RWPE2 (cell line): ENCODE data around the gene PDPK1.
"Not testable (repeated sequence)": the region's sequence is repeated elsewhere in the genome, so short reads cannot be mapped to it uniquely, and the experiment has no call there.

Experiments
- ATAC-seq: fragments of 200-7000 bp; cut with Tn5 transposase; 3 replicates; pipeline ENCODE4 v1.9.1; 2021; ENCODE audit warnings: low read depth
- DNase-seq: peaks from one replicate; pipeline ENCODE4 v3.0.0-alpha.2; 2020; ENCODE audit warnings: low spot score
- H3K27ac ChIP-seq: fragments of 450-650 bp; 2 replicates; pipeline ENCODE4 v1.5.1; 2017; ENCODE audit warnings: mild to moderate bottlenecking; ENCODE audit not compliant: poor library complexity, severe bottlenecking
- H3K27me3 ChIP-seq: fragments of 250-450 bp; sonication (Bioruptor Pico); 2 replicates; pipeline ENCODE4 v1.5.1; 2021; ENCODE audit warnings: mild to moderate bottlenecking, moderate library complexity; ENCODE audit not compliant: insufficient read depth, poor library complexity, severe bottlenecking
- H3K36me3 ChIP-seq: fragments of 250-450 bp; sonication (Bioruptor Pico); 2 replicates; pipeline ENCODE4 v1.5.1; 2020; ENCODE audit warnings: low read depth, mild to moderate bottlenecking, moderate library complexity
- H3K4me1 ChIP-seq: fragments of 250-450 bp; sonication (Bioruptor Pico); 2 replicates; pipeline ENCODE4 v1.5.1; 2021; ENCODE audit warnings: mild to moderate bottlenecking, moderate library complexity; ENCODE audit not compliant: insufficient read depth, poor library complexity, severe bottlenecking
- H3K4me3 ChIP-seq: fragments of 250-450 bp; sonication (Bioruptor Pico); 2 replicates; pipeline ENCODE4 v1.5.1; 2021; ENCODE audit warnings: mild to moderate bottlenecking, moderate library complexity; ENCODE audit not compliant: severe bottlenecking
- H3K9me3 ChIP-seq: fragments of 250-450 bp; sonication (Bioruptor Pico); 2 replicates; pipeline ENCODE4 v1.5.1; 2021; ENCODE audit warnings: mild to moderate bottlenecking, moderate library complexity; ENCODE audit not compliant: severe bottlenecking
- CTCF ChIP-seq: fragments of 450-650 bp; IDR thresholded peaks from one replicate; pipeline ENCODE4 v1.5.1; 2017; ENCODE audit warnings: mild to moderate bottlenecking, moderate library complexity; ENCODE audit not compliant: poor library complexity, severe bottlenecking

The PDPK1 gene

GRCh38 chr16:2609827-2610470, 72.1 kb downstream of the PDPK1 start:
- Histone ChIP-seq H3K27me3 (no peaks in the 10 kb centered on the region), H3K4me1 (peaks cover 5% of the 10 kb centered on the region), H3K9me3 (no peaks in the 10 kb centered on the region), H3K4me3 (no peak overlapping the region), H3K36me3 (peaks cover 10% of the 10 kb centered on the region), H3K27ac (no peak overlapping the region)
- ATAC-seq = no peak
- peak; percentile 54 for DNase-seq
- no peak for TF ChIP-seq CTCF

- DNase-seq = peak; percentile 54
- Histone ChIP-seq H3K27ac (no peak overlapping the region), H3K4me1 (no peaks in the 10 kb centered on the region), H3K9me3 (no peaks in the 10 kb centered on the region), H3K36me3 (peaks cover 10% of the 10 kb centered on the region), H3K27me3 (no peaks in the 10 kb centered on the region), H3K4me3 (no peak overlapping the region)
- no peak for ATAC-seq
- no peak for TF ChIP-seq CTCF
These were observed 73.1 kb downstream of the PDPK1 start for GRCh38 chr16:2610781-2611498.

- Histone ChIP-seq H3K27me3 (no peaks in the 10 kb centered on the region), H3K4me1 (no peaks in the 10 kb centered on the region), H3K9me3 (no peaks in the 10 kb centered on the region), H3K27ac (no peak overlapping the region), H3K4me3 (no peak overlapping the region), H3K36me3 (peaks cover 10% of the 10 kb centered on the region)
- TF ChIP-seq CTCF = no peak
- ATAC-seq (no peak), DNase-seq (peak; percentile 25)
These were observed 73.7 kb downstream of the PDPK1 start for GRCh38 chr16:2611499-2611862.

- not testable (repeated sequence) for ATAC-seq, H3K4me1 ChIP-seq, DNase-seq
These were observed 74.1 kb downstream of the PDPK1 start for GRCh38 chr16:2611877-2612276.

GRCh38 chr16:2613251-2613650, 75.4 kb downstream of the PDPK1 start:
- not testable (repeated sequence) for H3K4me1 ChIP-seq, H3K27me3 ChIP-seq, H3K27ac ChIP-seq, H3K9me3 ChIP-seq, ATAC-seq, H3K36me3 ChIP-seq, H3K4me3 ChIP-seq
- peak; percentile 40 for DNase-seq

More at GRCh38 chr16:2611877-2612276, 74.1 kb downstream of the PDPK1 start:
- not testable (repeated sequence) for H3K27me3 ChIP-seq, H3K36me3 ChIP-seq, H3K4me3 ChIP-seq, H3K27ac ChIP-seq, H3K9me3 ChIP-seq

- ATAC-seq = 0 out of 3 replicates have a peak, but pooled peaks have one; percentile 6
- Histone ChIP-seq H3K27ac (no peak overlapping the region), H3K4me3 (no peak overlapping the region), H3K9me3 (no peaks in the 10 kb centered on the region), H3K27me3 (no peaks in the 10 kb centered on the region), H3K4me1 (no peaks in the 10 kb centered on the region), H3K36me3 (peaks cover 10% of the 10 kb centered on the region)
- no peak for TF ChIP-seq CTCF
- peak; percentile 45 for DNase-seq
These were observed 77.0 kb downstream of the PDPK1 start for GRCh38 chr16:2614761-2615191.

- H3K36me3 ChIP-seq, H3K27ac ChIP-seq, DNase-seq, H3K4me1 ChIP-seq, H3K4me3 ChIP-seq, ATAC-seq, H3K27me3 ChIP-seq, H3K9me3 ChIP-seq: not testable (repeated sequence)
These were observed 81.1 kb downstream of the PDPK1 start for GRCh38 chr16:2618964-2619363.

GRCh38 chr16:2619628-2620027, 81.8 kb downstream of the PDPK1 start:
- not testable (repeated sequence) for H3K4me1 ChIP-seq, DNase-seq, H3K27ac ChIP-seq, H3K9me3 ChIP-seq, H3K27me3 ChIP-seq, H3K36me3 ChIP-seq, H3K4me3 ChIP-seq
- ATAC-seq = peak; percentile 53; the same call in 2 of the 3 replicates
